Transverse colon (tissue), 4 donors: Measurements from ENCODE around the gene PTPMT1. TPM values are rescaled to one million over a fixed set of nuclear protein-coding genes. Genes with fewer than 3 reads are reported as not detected.

Source experiments
- DNase-seq: peaks from one replicate; pipeline ENCODE4 v3.0.0-alpha.2; 2019
- H3K27ac ChIP-seq, 4 donors: fragments of 200-600 bp; sonication (generic); 2 replicates each; pipeline ENCODE4 v1.5.1; 2016 to 2018; ENCODE audit warnings: inconsistent platforms in 4 of 4
- H3K27me3 ChIP-seq: fragments of 200-600 bp; sonication (generic); 2 replicates; pipeline ENCODE4 v1.5.1; 2017; ENCODE audit warnings: inconsistent platforms
- H3K36me3 ChIP-seq, 4 donors: fragments of 200-600 bp; sonication (generic); 2 replicates each; pipeline ENCODE4 v1.5.1; 2017 to 2019; ENCODE audit warnings: inconsistent platforms in 4 of 4
- H3K4me1 ChIP-seq, 4 donors: fragments of 200-600 bp; sonication (generic); 2 replicates each; pipeline ENCODE4 v1.5.1; 2017 to 2020; ENCODE audit warnings: inconsistent platforms in 4 of 4
- H3K4me3 ChIP-seq, 4 donors: fragments of 200-600 bp; sonication (generic); 1 replicate in 1 of 4; 2 replicates in 3 of 4; pipeline versions ENCODE4 v1.5.1 to v1.6.1; 2017 to 2019; ENCODE audit warnings: inconsistent platforms in 4 of 4
- H3K9me3 ChIP-seq, 2 donors: fragments of 200-600 bp; sonication (generic); 2 replicates each; pipeline ENCODE4 v1.5.1; 2017 to 2019; ENCODE audit warnings: inconsistent platforms in 2 of 2
- EP300 ChIP-seq: sonication (generic); formaldehyde crosslinking; IDR thresholded peaks from one replicate; pipeline ENCODE4 v1.6.1; 2017; ENCODE audit warnings: antibody characterized with exemption, low read depth
- POLR2A ChIP-seq: fragments of 450-650 bp; IDR thresholded peaks from one replicate; pipeline ENCODE4 v1.6.1; 2016; ENCODE audit warnings: antibody characterized with exemption, mild to moderate bottlenecking, moderate library complexity
- POLR2AphosphoS5 ChIP-seq, 3 donors: sonication (generic); formaldehyde crosslinking; IDR thresholded peaks; one replicate each; pipeline ENCODE4 v1.6.1; 2016; ENCODE audit warnings: antibody characterized with exemption in 3 of 3
- WGBS, 2 donors: methylation state at CpG; one replicate each; pipeline ENCODE4 v1.1.5; 2018; ENCODE audit warnings: low coverage in 1 of 2; 5-methylcytosine and 5-hydroxymethylcytosine counted together
- in situ Hi-C, 4 donors: fragments of 200-750 bp; cut with MboI; loops; one replicate each; pipeline versions ENCODE4 v1.15.0 to v1.15.1; 2017; ENCODE audit warnings: low sequenced_read_pairs in 3 of 4, low pct_ligation_motif_present in 1 of 4, low pct_unique_long_range_greater_than_20kb in 1 of 4
- intact Hi-C: fragments of 100-400 bp; cut with DNase I; formaldehyde crosslinking; loops from one replicate; pipeline ENCODE4 v1.15.1; 2023; ENCODE audit warnings: low total_unique reads
- total RNA-seq, 4 donors: library from RNA; depleted of rRNA; stranded (reverse); fragments of >200 nt; gene quantifications; one replicate each; pipeline ENCODE4 v1.1.0, GENCODE V29; 2016
- TF ChIP-seq, protein P1 (sequence below), 5 experiments: fragments of 200-600 bp in 3 of 5; fragments of 450-650 bp in 2 of 5; sonication (generic) in 3 of 5; IDR thresholded peaks; 1 replicate in 2 of 5; 2 replicates in 3 of 5; pipeline ENCODE4 v1.5.1; 2016 to 2017; ENCODE audit warnings: antibody characterized with exemption in 5 of 5, inconsistent platforms in 3 of 5, mild to moderate bottlenecking in 2 of 5, moderate library complexity in 1 of 5

PTPMT1 gene
- total RNA-seq, 4 donors from 2014 or later, result 19.1 to 79.1 (median 74.1) TPM

DNA sequence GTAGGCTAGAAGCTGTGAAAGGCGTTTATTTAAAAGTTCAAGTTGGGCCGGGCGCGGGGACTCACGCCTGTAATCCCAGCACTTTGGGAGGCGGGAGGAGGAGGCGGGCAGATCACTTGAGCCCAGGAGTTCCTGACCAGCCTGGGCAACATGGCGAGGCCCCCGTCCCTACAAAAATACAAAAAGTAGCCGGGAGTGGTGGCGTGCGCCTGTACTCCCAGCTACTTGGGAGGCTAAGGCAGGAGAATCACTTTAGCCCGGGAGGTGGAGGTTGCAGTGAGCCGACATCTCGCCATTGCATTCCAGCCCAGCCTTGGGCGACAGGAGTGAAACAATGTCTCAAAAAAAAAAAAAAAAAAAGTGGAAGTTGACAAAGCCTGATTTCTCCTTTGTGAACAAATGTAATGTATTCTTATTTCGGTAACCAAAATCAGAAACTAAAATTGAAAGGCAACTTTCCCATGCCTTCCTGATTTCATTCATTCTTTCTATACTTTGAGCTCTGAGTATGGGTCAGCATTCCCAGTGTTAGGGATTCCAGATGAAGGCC, 825 bp downstream of the PTPMT1 start:
- no peak for TF ChIP-seq POLR2A
- TF ChIP-seq EP300, result no peak
- TF ChIP-seq POLR2AphosphoS5 (IDR thresholded peaks at IDR 0.05), result no peak
- TF ChIP-seq, protein P1, sequence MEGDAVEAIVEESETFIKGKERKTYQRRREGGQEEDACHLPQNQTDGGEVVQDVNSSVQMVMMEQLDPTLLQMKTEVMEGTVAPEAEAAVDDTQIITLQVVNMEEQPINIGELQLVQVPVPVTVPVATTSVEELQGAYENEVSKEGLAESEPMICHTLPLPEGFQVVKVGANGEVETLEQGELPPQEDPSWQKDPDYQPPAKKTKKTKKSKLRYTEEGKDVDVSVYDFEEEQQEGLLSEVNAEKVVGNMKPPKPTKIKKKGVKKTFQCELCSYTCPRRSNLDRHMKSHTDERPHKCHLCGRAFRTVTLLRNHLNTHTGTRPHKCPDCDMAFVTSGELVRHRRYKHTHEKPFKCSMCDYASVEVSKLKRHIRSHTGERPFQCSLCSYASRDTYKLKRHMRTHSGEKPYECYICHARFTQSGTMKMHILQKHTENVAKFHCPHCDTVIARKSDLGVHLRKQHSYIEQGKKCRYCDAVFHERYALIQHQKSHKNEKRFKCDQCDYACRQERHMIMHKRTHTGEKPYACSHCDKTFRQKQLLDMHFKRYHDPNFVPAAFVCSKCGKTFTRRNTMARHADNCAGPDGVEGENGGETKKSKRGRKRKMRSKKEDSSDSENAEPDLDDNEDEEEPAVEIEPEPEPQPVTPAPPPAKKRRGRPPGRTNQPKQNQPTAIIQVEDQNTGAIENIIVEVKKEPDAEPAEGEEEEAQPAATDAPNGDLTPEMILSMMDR (IDR thresholded peaks at IDR 0.05), result no peak
- H3K4me1 ChIP-seq, result peaks cover 0 to 20% (median 9%) of the 10 kb centered on the region in 4 donors
- DNase-seq, result no peak
- intact Hi-C loops (no loop called here), in situ Hi-C loops (loop anchor here in 1 of 4 donors (25.0 kb wide), 1 partner anchor 104 kb away; no protein-coding TSS in a partner anchor)
- H3K27me3 ChIP-seq, result no peaks in the 10 kb centered on the region
- H3K4me3 ChIP-seq, result peak overlapping the region; percentile 71 to 91 (median 76)
- no peaks in the 10 kb centered on the region for H3K9me3 ChIP-seq
- 23 to 66% methylated on average over 6 to 17 of the region's 17 CpGs for WGBS, 2 donors
- H3K27ac ChIP-seq, result peak overlapping the region; percentile 78 to 85 (median 82)
- H3K36me3 ChIP-seq, result no peaks in the 10 kb centered on the region

DNA sequence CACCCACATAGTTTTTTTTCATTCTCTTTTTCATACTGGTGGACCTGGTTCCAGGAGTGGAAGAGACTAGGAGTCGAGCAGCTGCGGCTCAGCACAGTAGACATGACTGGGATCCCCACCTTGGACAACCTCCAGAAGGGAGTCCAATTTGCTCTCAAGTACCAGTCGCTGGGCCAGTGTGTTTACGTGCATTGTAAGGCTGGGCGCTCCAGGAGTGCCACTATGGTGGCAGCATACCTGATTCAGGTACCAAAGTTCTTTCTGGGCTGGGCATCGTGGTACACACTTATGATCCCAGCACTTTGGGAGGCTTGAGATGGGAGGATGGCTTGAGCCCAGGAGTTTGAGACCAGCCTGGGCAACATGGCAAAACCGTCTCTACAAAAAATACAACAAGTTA, 4.2 kb downstream of the PTPMT1 start:
- no peak for TF ChIP-seq POLR2AphosphoS5 (IDR thresholded peaks at IDR 0.05)
- TF ChIP-seq, protein P1 (IDR thresholded peaks at IDR 0.05), result no peak
- TF ChIP-seq EP300, result no peak
- TF ChIP-seq POLR2A, result no peak
- Histone ChIP-seq H3K36me3 (peaks cover 0 to 16% (median 5%) of the 10 kb centered on the region in 4 donors), H3K27ac (no peak overlapping the region), H3K4me3 (no peak overlapping the region), H3K9me3 (no peaks in the 10 kb centered on the region), H3K27me3 (no peaks in the 10 kb centered on the region), H3K4me1 (peaks cover 0 to 17% (median 8%) of the 10 kb centered on the region in 4 donors)
- no peak for DNase-seq
- intact Hi-C loops (no loop called here), in situ Hi-C loops (loop anchor here in 1 of 4 donors (25.0 kb wide), 1 partner anchor 107 kb away; no protein-coding TSS in a partner anchor)
- 95 to 97% methylated on average over 4 to 7 of the region's 7 CpGs for WGBS, 2 donors

DNA sequence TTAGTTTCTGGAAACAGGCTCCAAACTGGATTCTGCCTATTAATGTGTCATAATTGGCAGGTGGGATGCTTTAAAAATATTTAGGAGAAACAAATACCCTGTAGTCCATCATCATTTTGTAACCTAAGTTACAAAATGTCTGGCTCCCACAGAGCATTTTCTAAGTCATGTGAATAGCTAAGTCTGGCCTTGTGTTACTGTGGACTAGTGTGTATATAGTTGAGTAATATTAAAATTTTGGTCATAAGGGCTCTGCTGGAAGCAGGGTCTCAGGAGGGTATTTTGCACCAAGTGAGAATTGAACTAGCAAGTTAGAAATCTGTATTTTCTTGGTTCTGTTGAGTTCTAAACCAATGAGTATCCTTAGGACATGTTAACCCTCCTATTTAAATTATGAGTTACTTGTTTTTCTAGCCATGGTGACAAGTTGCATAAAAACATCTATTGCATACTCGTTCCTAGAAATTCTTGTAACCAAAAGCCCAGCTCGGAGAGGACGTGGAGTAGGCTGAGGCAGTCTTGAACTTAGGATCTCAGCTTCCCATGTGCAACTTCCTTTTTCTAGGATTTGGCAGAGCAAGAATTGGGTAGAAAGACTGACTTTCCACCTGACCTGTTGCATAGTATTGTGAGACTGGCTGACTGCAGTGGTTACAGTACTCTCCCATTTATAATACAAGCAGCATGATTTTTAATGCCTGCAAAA, 5.4 kb downstream of the PTPMT1 start:
- no peaks in the 10 kb centered on the region for H3K9me3 ChIP-seq
- in situ Hi-C loops, result loop anchor here in 1 of 4 donors (25.0 kb wide), 1 partner anchor 109 kb away; no protein-coding TSS in a partner anchor
- intact Hi-C loops, result no loop called here
- WGBS, 2 donors, result 88 to 89% methylated on average over 3 of the region's 3 CpGs
- peaks cover 0 to 12% (median 2%) of the 10 kb centered on the region in 4 donors for H3K4me1 ChIP-seq
- peaks cover 0 to 16% (median 5%) of the 10 kb centered on the region in 4 donors for H3K36me3 ChIP-seq
- DNase-seq, result no peak
- H3K27me3 ChIP-seq, result no peaks in the 10 kb centered on the region
- TF ChIP-seq POLR2A (no peak), POLR2AphosphoS5 (IDR thresholded peaks at IDR 0.05) (no peak), EP300 (no peak)
- TF ChIP-seq, protein P1 (IDR thresholded peaks at IDR 0.05), result no peak
- no peak overlapping the region for H3K27ac ChIP-seq
- no peak overlapping the region for H3K4me3 ChIP-seq

DNA sequence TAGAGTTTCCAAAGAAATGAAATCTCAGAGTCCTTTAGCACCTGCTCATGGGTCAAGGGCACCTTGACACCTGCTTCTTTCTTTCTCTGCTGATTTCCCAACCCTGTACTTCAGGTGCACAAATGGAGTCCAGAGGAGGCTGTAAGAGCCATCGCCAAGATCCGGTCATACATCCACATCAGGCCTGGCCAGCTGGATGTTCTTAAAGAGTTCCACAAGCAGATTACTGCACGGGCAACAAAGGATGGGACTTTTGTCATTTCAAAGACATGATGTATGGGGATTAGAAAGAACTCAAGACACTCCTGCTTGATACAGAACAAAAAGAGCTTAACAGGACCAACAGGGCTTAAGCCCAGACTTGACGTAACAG, 5.9 kb downstream of the PTPMT1 start:
- in situ Hi-C loops, result loop anchor here in 1 of 4 donors (25.0 kb wide), 1 partner anchor 109 kb away; no protein-coding TSS in a partner anchor
- no peaks in the 10 kb centered on the region for H3K27me3 ChIP-seq
- peaks cover 0 to 16% (median 5%) of the 10 kb centered on the region in 4 donors for H3K36me3 ChIP-seq
- intact Hi-C loops, result no loop called here
- no peak overlapping the region for H3K4me3 ChIP-seq
- no peaks in the 10 kb centered on the region for H3K9me3 ChIP-seq
- no peak for DNase-seq
- TF ChIP-seq, protein P1 (IDR thresholded peaks at IDR 0.05), result no peak
- TF ChIP-seq POLR2A (no peak), EP300 (no peak), POLR2AphosphoS5 (IDR thresholded peaks at IDR 0.05) (no peak)
- no peak overlapping the region for H3K27ac ChIP-seq
- H3K4me1 ChIP-seq, result peaks cover 0 to 9% (median 0%) of the 10 kb centered on the region in 4 donors
- WGBS, 2 donors, result 70 to 93% methylated on average over 2 to 4 of the region's 4 CpGs
